Loucy (cell line): ENCODE data around the gene SLC35B4.

Source experiments
- CTCF ChIP-seq: fragments of 200-600 bp; sonication (generic); conservative IDR thresholded peaks from 2 replicates; pipeline ENCODE4 v1.5.1; 2014; ENCODE audit warnings: mild to moderate bottlenecking, antibody characterized with exemption, low read length
- EZH2phosphoT487 ChIP-seq: fragments of 200-600 bp; IDR thresholded peaks from 2 replicates; pipeline ENCODE4 v1.6.1; 2018; ENCODE audit warnings: antibody characterized with exemption, mild to moderate bottlenecking, moderate library complexity, borderline replicate concordance

- no peak for TF ChIP-seq CTCF
- no peak for TF ChIP-seq EZH2phosphoT487
Measured at GRCh38 chr7:134287916-134288659, 28.6 kb downstream of the SLC35B4 start.
